ENCODE data around the gene PPP1R37.

Gene PPP1R37

DNA sequence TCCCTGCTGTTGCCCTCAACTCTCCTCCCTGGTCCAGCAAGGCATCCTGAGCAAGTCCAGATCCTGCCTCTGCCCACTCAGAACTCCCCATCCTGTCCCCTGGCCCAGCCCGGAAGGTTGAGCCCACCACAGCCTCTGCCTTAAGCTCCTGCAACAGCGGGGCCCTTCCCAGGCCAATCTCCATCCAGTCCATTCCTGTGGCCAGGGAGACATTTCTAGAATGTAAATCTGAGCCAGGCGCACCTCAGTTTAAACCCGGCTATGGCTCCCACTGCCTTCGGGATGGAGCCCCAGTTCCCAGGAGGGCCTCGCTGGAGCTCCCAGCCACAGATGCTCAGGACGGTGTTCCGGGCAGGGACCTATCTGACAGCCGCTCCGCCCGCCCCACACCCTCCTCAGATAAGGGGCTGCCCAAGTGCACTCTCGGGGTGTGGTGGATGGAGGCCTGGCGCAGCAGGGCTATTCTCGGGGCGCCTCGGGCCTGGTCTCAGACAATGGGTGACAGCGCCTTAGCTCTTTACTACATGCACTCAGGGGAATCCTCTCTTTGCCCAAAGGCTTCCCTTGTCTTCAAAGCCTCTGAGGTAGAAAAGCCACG, 79.7 kb downstream of the PPP1R37 start:
- Mint-ChIP-seq H3K4me3 (no peak overlapping the region), H3K9me3 (no peaks in the 10 kb centered on the region), H3K27ac (peak overlapping the region; percentile 87), H3K27me3 (no peaks in the 10 kb centered on the region), H3K36me3 (ENCODE audit: low read depth) (peaks cover 2% of the 10 kb centered on the region), H3K4me1 (ENCODE audit: low read depth) (peaks cover 49% of the 10 kb centered on the region)
- DNase-seq, result no peak

GRCh38 chr19:45173816-45174215, 80.8 kb downstream of the PPP1R37 start:
- Mint-ChIP-seq H3K36me3 (ENCODE audit: low read depth) (peaks cover 7% of the 10 kb centered on the region), H3K4me1 (ENCODE audit: low read depth) (peaks cover 50% of the 10 kb centered on the region), H3K4me3 (no peak overlapping the region), H3K27ac (peak overlapping the region; percentile 55), H3K9me3 (no peaks in the 10 kb centered on the region), H3K27me3 (no peaks in the 10 kb centered on the region)
- DNase-seq, result no peak

DNA sequence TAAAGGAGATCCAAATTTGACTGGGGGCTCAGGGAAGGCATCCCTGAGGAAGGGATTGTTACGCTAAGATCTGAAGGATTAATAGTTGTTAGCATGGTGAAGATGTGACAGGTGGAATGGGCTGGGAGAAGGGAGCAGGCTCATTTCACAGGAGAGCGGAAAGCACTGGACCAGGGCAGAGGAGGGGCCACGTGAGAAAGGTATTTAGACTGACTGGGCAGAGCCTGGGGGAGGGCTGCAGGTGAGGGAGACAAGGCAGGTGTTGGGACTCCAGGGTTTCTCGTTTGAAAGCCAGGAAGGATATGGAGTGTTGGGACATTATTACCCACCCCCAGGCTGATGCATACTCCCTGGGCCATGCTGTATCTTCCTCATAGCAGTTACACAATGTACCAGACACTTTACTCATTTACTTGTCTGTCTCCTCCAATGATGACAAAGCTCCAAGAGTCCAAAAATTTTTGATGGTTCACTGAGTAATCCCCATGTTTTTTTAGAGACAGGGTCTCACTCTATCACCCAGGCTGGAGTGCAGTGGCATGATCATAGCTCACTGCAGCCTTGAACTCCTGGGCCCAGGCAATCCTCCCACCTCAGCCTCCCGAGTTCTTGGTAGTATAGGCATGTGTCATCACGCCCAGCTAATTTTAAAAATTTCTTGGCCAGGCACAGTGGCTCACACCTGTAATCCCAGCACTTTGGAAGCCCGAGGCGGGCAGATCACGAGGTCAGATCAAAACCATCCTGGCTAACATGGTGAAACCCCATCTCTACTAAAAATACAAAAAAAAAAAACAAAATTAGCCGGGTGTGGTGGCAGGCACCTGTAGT, 82.8 kb downstream of the PPP1R37 start:
- Mint-ChIP-seq H3K36me3 (ENCODE audit: low read depth) (peaks cover 18% of the 10 kb centered on the region), H3K27me3 (no peaks in the 10 kb centered on the region), H3K27ac (peak overlapping the region; percentile 11), H3K9me3 (no peaks in the 10 kb centered on the region), H3K4me3 (no peak overlapping the region), H3K4me1 (ENCODE audit: low read depth) (peaks cover 53% of the 10 kb centered on the region)
- DNase-seq, result no peak

DNA sequence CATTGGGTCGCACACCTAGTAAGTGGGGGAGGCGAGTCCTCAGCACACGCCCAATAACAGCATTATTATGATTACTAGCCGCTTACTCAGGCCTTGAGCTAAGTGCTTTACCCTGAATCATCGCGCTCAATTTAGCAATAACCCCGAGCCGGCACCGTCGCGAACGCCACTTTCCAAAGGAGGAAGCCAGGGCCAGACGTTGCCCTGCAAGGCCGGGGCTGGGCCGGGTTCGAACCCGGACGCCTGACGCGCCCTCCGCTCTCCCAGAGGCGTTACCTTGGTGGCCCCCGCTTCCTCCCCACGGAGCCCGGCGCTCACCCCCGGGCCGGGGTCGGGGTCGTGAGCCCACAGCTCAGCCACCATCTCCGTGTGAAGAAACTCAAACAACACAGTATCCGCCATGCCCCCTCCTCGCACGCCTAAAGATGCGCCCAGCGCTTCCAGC, 84.9 kb downstream of the PPP1R37 start, which contains the start of gene TRAPPC6A:
Gene TRAPPC6A, minus strand, starts transcription at position 421 of the 445 bp plus-strand sequence. Its CDS starts 19 bp downstream, at position 402.
- H3K9me3 Mint-ChIP-seq, result no peaks in the 10 kb centered on the region
- H3K36me3 Mint-ChIP-seq (ENCODE audit: low read depth), result peaks cover 25% of the 10 kb centered on the region
- H3K4me3 Mint-ChIP-seq, result peak within 1 kb of the TSS; percentile 95
- DNase-seq, result no peak
- H3K27me3 Mint-ChIP-seq, result no peaks in the 10 kb centered on the region
- H3K4me1 Mint-ChIP-seq (ENCODE audit: low read depth), result peaks cover 44% of the 10 kb centered on the region
- peak within 1 kb of the TSS; percentile 97 for H3K27ac Mint-ChIP-seq

DNA sequence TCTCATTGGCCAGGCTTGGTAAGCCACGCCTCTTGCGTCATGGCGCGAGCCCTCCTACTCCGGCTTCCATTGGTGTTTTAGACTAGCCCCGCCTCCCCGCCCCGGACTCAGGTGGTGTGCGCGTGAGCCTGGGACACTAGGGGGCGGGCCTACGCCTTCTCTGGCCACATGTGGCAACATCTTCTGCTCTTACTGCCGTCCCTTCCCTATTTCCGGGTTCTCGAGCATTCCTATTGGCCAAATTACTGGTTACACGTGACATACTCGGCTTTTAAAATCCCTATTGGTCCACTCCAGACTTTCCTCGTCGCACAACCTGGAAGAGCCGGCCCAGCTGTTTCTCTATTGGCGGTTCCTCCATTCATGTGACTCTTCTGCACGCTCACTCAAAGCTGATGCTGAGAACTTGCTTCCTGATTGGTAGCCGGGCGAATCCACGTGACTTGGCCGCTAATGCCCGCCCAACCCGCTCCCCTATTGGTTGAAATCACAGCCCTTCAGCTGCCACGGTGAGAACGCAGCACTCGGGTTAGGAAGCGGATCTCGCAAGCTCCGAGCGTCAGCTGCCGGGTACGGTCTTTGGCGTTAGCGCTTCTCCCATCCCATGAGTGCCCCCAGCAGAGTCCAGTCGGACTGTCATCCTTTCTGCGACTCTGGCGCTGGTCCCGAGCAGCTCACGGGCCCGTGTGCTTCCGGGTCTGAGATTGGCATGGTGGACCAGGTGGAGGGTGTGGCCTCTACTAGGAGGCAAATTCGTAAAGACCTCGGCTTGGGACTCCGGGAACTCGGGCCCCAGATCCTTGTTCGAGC, 85.5 kb downstream of the PPP1R37 start, which contains the start of gene BLOC1S3:
Gene BLOC1S3, plus strand, starts transcription at position 523 of the 810 bp plus-strand sequence. CDS start 513 bp downstream, outside the sequence.
- H3K27me3 Mint-ChIP-seq, result no peaks in the 10 kb centered on the region
- peak; percentile 99 for DNase-seq
- H3K36me3 Mint-ChIP-seq (ENCODE audit: low read depth), result peaks cover 25% of the 10 kb centered on the region
- peak within 1 kb of the TSS; percentile 95 for H3K4me3 Mint-ChIP-seq
- peaks cover 42% of the 10 kb centered on the region for H3K4me1 Mint-ChIP-seq (ENCODE audit: low read depth)
- H3K27ac Mint-ChIP-seq, result peak within 1 kb of the TSS; percentile 97
- H3K9me3 Mint-ChIP-seq, result no peaks in the 10 kb centered on the region

- peaks cover 34% of the 10 kb centered on the region for H3K4me1 Mint-ChIP-seq (ENCODE audit: low read depth)
- peak overlapping the region; percentile 97 for H3K27ac Mint-ChIP-seq
- peaks cover 25% of the 10 kb centered on the region for H3K36me3 Mint-ChIP-seq (ENCODE audit: low read depth)
- DNase-seq, result peak; percentile 70
- H3K27me3 Mint-ChIP-seq, result no peaks in the 10 kb centered on the region
- H3K9me3 Mint-ChIP-seq, result no peaks in the 10 kb centered on the region
- peak overlapping the region; percentile 95 for H3K4me3 Mint-ChIP-seq
Observed at GRCh38 chr19:45179072-45179891, 86.3 kb downstream of the PPP1R37 start.

DNA sequence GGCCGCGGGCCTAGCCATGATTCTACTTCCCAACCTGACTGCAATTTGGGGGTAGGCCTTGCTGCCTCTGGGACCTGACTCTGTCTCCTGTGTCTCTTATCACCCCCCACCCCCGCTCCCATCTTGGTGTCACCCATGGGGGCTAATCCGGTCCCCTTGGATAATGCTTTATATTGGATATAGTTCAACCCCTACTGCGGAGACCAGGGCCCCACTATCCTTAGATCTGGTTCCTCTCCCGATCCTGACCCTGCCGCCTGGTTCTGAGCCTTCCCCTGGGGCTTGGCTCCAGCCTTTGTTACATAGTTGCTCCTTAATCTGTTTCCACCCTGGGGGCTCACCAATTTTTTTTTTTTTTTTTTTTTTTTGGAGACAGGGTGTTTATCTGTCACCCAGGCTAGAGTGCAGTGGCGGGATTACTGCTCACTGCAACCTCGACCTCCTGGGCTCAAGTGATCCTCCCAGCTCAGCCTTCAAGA, 87.0 kb downstream of the PPP1R37 start:
- Mint-ChIP-seq H3K27me3 (no peaks in the 10 kb centered on the region), H3K27ac (peak overlapping the region; percentile 84), H3K9me3 (no peaks in the 10 kb centered on the region), H3K36me3 (ENCODE audit: low read depth) (peaks cover 25% of the 10 kb centered on the region), H3K4me1 (ENCODE audit: low read depth) (peaks cover 34% of the 10 kb centered on the region), H3K4me3 (peak overlapping the region; percentile 80)
- no peak for DNase-seq

DNA sequence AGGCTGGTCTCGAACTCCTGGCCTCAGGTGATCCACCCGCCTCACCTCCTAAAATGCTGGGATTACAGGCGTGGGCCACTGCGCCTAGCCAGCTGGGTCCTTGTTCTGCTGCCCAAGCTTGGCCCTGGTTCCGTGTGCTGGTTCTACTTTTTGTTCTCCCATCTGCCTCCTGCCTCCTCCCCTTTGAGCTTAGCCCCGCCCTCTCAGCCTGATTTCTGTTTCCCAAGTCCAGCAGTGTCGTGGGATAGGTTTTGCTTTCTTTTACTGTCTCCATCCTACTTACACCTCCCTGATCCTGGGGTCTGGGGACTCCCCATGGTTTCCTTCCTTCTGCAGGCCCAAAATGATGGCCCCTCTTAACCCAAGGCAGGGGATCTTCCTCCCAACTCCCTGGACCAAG, 88.0 kb downstream of the PPP1R37 start:
- peak overlapping the region; percentile 80 for H3K4me3 Mint-ChIP-seq
- H3K9me3 Mint-ChIP-seq, result no peaks in the 10 kb centered on the region
- peak overlapping the region; percentile 80 for H3K27ac Mint-ChIP-seq
- DNase-seq, result no peak
- H3K27me3 Mint-ChIP-seq, result no peaks in the 10 kb centered on the region
- peaks cover 28% of the 10 kb centered on the region for H3K4me1 Mint-ChIP-seq (ENCODE audit: low read depth)
- H3K36me3 Mint-ChIP-seq (ENCODE audit: low read depth), result peaks cover 25% of the 10 kb centered on the region

GRCh38 chr19:45182758-45183157, 89.8 kb downstream of the PPP1R37 start:
- H3K4me1 Mint-ChIP-seq (ENCODE audit: low read depth), result peaks cover 23% of the 10 kb centered on the region
- H3K27me3 Mint-ChIP-seq, result no peaks in the 10 kb centered on the region
- no peak for DNase-seq
- H3K27ac Mint-ChIP-seq, result no peak overlapping the region
- no peaks in the 10 kb centered on the region for H3K9me3 Mint-ChIP-seq
- peaks cover 22% of the 10 kb centered on the region for H3K36me3 Mint-ChIP-seq (ENCODE audit: low read depth)
- no peak overlapping the region for H3K4me3 Mint-ChIP-seq

- Mint-ChIP-seq H3K9me3 (no peaks in the 10 kb centered on the region), H3K4me1 (ENCODE audit: low read depth) (peaks cover 22% of the 10 kb centered on the region), H3K27ac (no peak overlapping the region), H3K36me3 (ENCODE audit: low read depth) (peaks cover 15% of the 10 kb centered on the region), H3K27me3 (no peaks in the 10 kb centered on the region), H3K4me3 (no peak overlapping the region)
- no peak for DNase-seq
Observed at GRCh38 chr19:45184115-45184514, 91.1 kb downstream of the PPP1R37 start.

- no peak for DNase-seq
- no peak overlapping the region for H3K4me3 Mint-ChIP-seq
- peaks cover 3% of the 10 kb centered on the region for H3K4me1 Mint-ChIP-seq (ENCODE audit: low read depth)
- H3K36me3 Mint-ChIP-seq (ENCODE audit: low read depth), result peaks cover 2% of the 10 kb centered on the region
- no peaks in the 10 kb centered on the region for H3K9me3 Mint-ChIP-seq
- H3K27me3 Mint-ChIP-seq, result no peaks in the 10 kb centered on the region
- no peak overlapping the region for H3K27ac Mint-ChIP-seq
Observed at GRCh38 chr19:45186509-45187334, 93.7 kb downstream of the PPP1R37 start.

GRCh38 chr19:45187421-45188100, 94.6 kb downstream of the PPP1R37 start:
- Mint-ChIP-seq H3K4me3 (no peak overlapping the region), H3K36me3 (ENCODE audit: low read depth) (peaks cover 2% of the 10 kb centered on the region), H3K9me3 (no peaks in the 10 kb centered on the region), H3K4me1 (ENCODE audit: low read depth) (peaks cover 3% of the 10 kb centered on the region), H3K27ac (no peak overlapping the region), H3K27me3 (no peaks in the 10 kb centered on the region)
- DNase-seq, result no peak

Measured in activated T-cell treated with anti-CD3 and anti-CD28 coated beads, Interleukin-2, amount 50 U/mL, for 24 hours (primary cell).